HCT116 (cell line): ENCODE results near the gene ZFP57. TPM values are rescaled to one million over a fixed set of nuclear protein-coding genes. Genes with fewer than 3 reads are reported as not detected.
"Not testable (repeated sequence)": the region's sequence is repeated elsewhere in the genome, so short reads cannot be mapped to it uniquely, and the experiment has no call there.

ENCODE experiments used
- ATAC-seq: fragments of 200-7000 bp; cut with Tn5 transposase; 2 replicates; pipeline ENCODE4 v1.9.1; 2020; ENCODE audit warnings: mild to moderate bottlenecking, moderate library complexity
- BruUV-seq: library from RNA; stranded (reverse); fragments of 400-500 nt; replicated peaks from 2 replicates; lab custom pipeline; 2021; lab: Mats Ljungman, UMichigan
- CTCF ChIA-PET: fragments of 300-600 bp; sonication (Branson Sonifier 250); formaldehyde crosslinking; loops from one replicate; lab custom pipeline; 2021; ENCODE audit warnings: antibody characterized with exemption; lab: Charles Lee
- POLR2A ChIA-PET: fragments of 300-600, 350-600 bp; sonication (Branson Sonifier 250); formaldehyde crosslinking; loops from one replicate; lab custom pipeline; 2021; ENCODE audit warnings: antibody characterized with exemption; lab: Charles Lee
- RAD21 ChIA-PET, 2 experiments: fragments of 300-600 bp; sonication (Branson Sonifier 250); formaldehyde crosslinking; loops; one replicate each; lab custom pipeline; 2023; ENCODE audit warnings: low total read pairs in 2 of 2; ENCODE audit not compliant: uncharacterized antibody in 2 of 2, unreplicated experiment in 2 of 2, low non-redundant PET in 1 of 2; lab: Charles Lee
- DNase-seq: peaks from one replicate; pipeline ENCODE4 v3.0.0-alpha.2; 2010; ENCODE audit warnings: low read depth, low spot score
- H2AFZ ChIP-seq: fragments of 200-600 bp; shearing (Covaris generic), sonication (generic); 2 replicates; pipeline ENCODE4 v1.6.1; 2017; ENCODE audit warnings: low read depth, mixed run types, mixed read lengths, antibody characterized with exemption, low read length; ENCODE audit not compliant: poor library complexity, severe bottlenecking
- H3K27ac ChIP-seq: 2 replicates; pipeline ENCODE4 v1.5.1; 2012; ENCODE audit warnings: low read depth, low read length
- H3K27me3 ChIP-seq: fragments of 200-600 bp; sonication (generic); 2 replicates; pipeline ENCODE4 v1.6.1; 2016; ENCODE audit warnings: mixed run types, low read length, mixed read lengths; ENCODE audit not compliant: insufficient read depth
- H3K36me3 ChIP-seq, 2 experiments: fragments of 200-500 bp in 1 of 2; fragments of 200-600 bp in 1 of 2; sonication (Bioruptor generic) in 1 of 2; sonication (generic) in 1 of 2; 2 replicates each; pipeline versions ENCODE4 v1.5.1 to v1.6.1; 2014 to 2016; ENCODE audit warnings: low read length in 2 of 2, inconsistent platforms in 1 of 2, mixed read lengths in 1 of 2, mixed run types in 1 of 2; ENCODE audit not compliant: insufficient read depth in 2 of 2, control insufficient read depth in 1 of 2
- H3K4me1 ChIP-seq, 2 experiments: fragments of 200-600 bp in 1 of 2; sonication (generic) in 1 of 2; 2 replicates each; pipeline versions ENCODE4 v1.5.1 to v1.6.1; 2012 to 2017; ENCODE audit warnings: low read length in 2 of 2, inconsistent platforms in 1 of 2, mild to moderate bottlenecking in 1 of 2, mixed read lengths in 1 of 2, mixed run types in 1 of 2, moderate library complexity in 1 of 2; ENCODE audit not compliant: insufficient read depth in 2 of 2, control insufficient read depth in 1 of 2
- H3K4me2 ChIP-seq: fragments of 200-600 bp; sonication (generic); 2 replicates; pipeline ENCODE4 v1.6.1; 2017; ENCODE audit warnings: mixed run types, low read length, mixed read lengths
- H3K4me3 ChIP-seq, 2 experiments: fragments of 200-600 bp in 1 of 2; sonication (generic) in 1 of 2; replicated peaks in 1 of 2; 2 replicates each; pipeline ENCODE4 v1.5.1; 2011 to 2016; ENCODE audit warnings: low read length in 2 of 2, control low read depth in 1 of 2, low read depth in 1 of 2, mild to moderate bottlenecking in 1 of 2, mixed read lengths in 1 of 2, mixed run types in 1 of 2
- H3K79me2 ChIP-seq: fragments of 200-600 bp; sonication (generic); 2 replicates; pipeline ENCODE4 v1.6.1; 2017; ENCODE audit warnings: mild to moderate bottlenecking, mixed run types, low read length, moderate library complexity, mixed read lengths; ENCODE audit not compliant: insufficient read depth
- H3K9ac ChIP-seq: fragments of 200-600 bp; sonication (generic); 2 replicates; pipeline ENCODE4 v1.6.1; 2016; ENCODE audit warnings: low read length, mixed read lengths
- H3K9me2 ChIP-seq: fragments of 200-600 bp; sonication (generic), shearing (Covaris generic); 2 replicates; pipeline ENCODE4 v1.6.1; 2017; ENCODE audit warnings: mixed run types, mild to moderate bottlenecking, moderate library complexity; ENCODE audit not compliant: insufficient read depth
- H3K9me3 ChIP-seq, 2 experiments: fragments of 200-500 bp in 1 of 2; fragments of 200-600 bp in 1 of 2; sonication (Bioruptor generic) in 1 of 2; sonication (generic) in 1 of 2; 2 replicates each; pipeline ENCODE4 v1.6.1; 2014 to 2017; ENCODE audit warnings: low read length in 2 of 2, mixed read lengths in 2 of 2, inconsistent platforms in 1 of 2, low read depth in 1 of 2, mild to moderate bottlenecking in 1 of 2, mixed run types in 1 of 2, moderate library complexity in 1 of 2; ENCODE audit not compliant: control insufficient read depth in 1 of 2, insufficient read depth in 1 of 2
- H4K20me1 ChIP-seq: fragments of 200-600 bp; sonication (generic), shearing (Covaris generic); 2 replicates; pipeline ENCODE4 v1.6.1; 2017; ENCODE audit warnings: mixed run types, mild to moderate bottlenecking, moderate library complexity; ENCODE audit not compliant: insufficient read depth
- SIN3A ChIP-seq: IDR thresholded peaks from 2 replicates; pipeline ENCODE4 v1.6.1; 2012; ENCODE audit warnings: low read depth
- SRF ChIP-seq: IDR thresholded peaks from 2 replicates; pipeline ENCODE4 v1.6.1; 2012; ENCODE audit warnings: low read depth
- ZFX ChIP-seq: fragments of 450-650 bp; IDR thresholded peaks from 2 replicates; pipeline ENCODE4 v1.6.1; 2017
- intact Hi-C: fragments of 100-400 bp; cut with micrococcal nuclease; formaldehyde crosslinking; loops from 2 replicates; pipeline ENCODE4 v1.10.0; 2022
- total RNA-seq: library from RNA; stranded (reverse); gene quantifications from one replicate; pipeline ENCODE4 v1.2.1, GENCODE V29; 2021; ENCODE audit not compliant: unreplicated experiment
- TF ChIP-seq, protein P1 (sequence below): IDR thresholded peaks from 2 replicates; pipeline ENCODE4 v1.6.1; 2012; ENCODE audit warnings: low read depth

The ZFP57 gene
- total RNA-seq, 1 experiment from 2014 or later = not detected

DNA sequence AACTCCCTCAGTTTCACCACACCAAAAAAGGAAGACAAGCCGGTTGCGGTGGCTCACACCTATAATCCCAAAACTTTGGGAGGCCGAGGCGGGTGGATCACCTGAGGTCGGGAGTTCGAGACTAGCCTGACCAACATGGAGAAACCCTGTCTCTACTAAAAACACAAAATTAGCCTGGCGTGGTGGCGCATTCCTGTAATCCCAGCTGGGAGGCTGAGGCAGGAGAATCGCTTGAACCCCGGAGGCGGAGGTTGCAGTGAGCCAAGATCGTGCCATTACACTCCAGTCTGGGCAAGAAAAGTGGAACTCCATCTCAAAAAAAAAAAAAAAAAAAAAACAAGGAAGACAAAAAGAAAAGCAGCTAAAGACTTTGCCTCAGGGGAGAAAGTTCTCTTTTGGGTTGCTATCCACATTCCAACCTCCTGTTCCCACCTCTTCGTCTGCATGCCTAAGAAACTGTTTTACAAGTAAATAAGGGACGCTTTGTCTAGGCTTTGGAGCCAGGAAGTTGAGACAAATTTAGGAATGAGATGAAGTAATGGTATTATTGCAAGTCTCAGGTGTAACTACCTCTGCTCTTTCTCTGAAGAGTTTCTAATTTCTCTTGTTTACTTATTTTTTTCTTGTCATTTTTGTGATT lies 19.3 kb downstream of the ZFP57 start:
- H4K20me1 ChIP-seq, H3K4me1 ChIP-seq, H3K36me3 ChIP-seq, BruUV-seq, H3K79me2 ChIP-seq, H3K27me3 ChIP-seq, H3K9ac ChIP-seq, POLR2A ChIA-PET, ATAC-seq, H3K9me3 ChIP-seq, RAD21 ChIA-PET, H3K9me2 ChIP-seq, H3K4me2 ChIP-seq, DNase-seq, H2AFZ ChIP-seq, H3K27ac ChIP-seq, H3K4me3 ChIP-seq, intact Hi-C loops: not testable (repeated sequence)
- CTCF ChIA-PET = interaction anchor here (2.7 to 6.9 kb wide), 2 partner anchors 8 to 11 kb away, joined by 19 to 70 read pairs; no protein-coding TSS in a partner anchor

DNA sequence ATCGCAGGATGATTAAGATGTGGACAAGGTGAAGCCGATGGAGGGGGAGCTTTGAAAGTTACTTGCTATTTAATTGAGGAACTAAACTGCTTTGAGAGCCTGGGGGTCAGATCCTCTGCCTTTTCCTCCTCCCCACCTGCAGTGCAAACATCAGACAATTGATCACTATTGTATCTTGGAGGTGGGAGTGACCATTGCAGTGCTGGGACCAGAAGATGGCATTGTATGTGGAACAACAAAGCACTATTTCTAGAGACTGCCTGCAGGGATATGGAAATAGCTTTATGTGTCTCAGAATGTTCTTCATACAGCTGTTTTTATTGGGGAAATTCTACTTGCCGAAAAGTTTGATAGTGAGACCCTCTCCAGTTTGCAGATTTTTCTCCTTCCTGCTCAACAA lies 19.9 kb downstream of the ZFP57 start:
- no peak overlapping the region for H3K27ac ChIP-seq
- H2AFZ ChIP-seq = no peak overlapping the region
- DNase-seq (no peak), ATAC-seq (no peak)
- H4K20me1 ChIP-seq = no peaks in the 10 kb centered on the region
- H3K9me2 ChIP-seq = no peaks in the 10 kb centered on the region
- ChIA-PET RAD21 (interaction anchor here in 1 of 2 experiments (0.6 kb wide), 1 partner anchor 90 kb away, joined by 3 read pairs; no protein-coding TSS in a partner anchor), POLR2A (no interaction called here), CTCF (interaction anchor here (2.7 to 6.9 kb wide), 2 partner anchors 7 to 11 kb away, joined by 19 to 70 read pairs; no protein-coding TSS in a partner anchor)
- no peak overlapping the region for H3K4me2 ChIP-seq
- no peak overlapping the region for H3K4me3 ChIP-seq
- no peaks in the 10 kb centered on the region for H3K36me3 ChIP-seq
- no peak for TF ChIP-seq SIN3A
- TF ChIP-seq, protein P1, sequence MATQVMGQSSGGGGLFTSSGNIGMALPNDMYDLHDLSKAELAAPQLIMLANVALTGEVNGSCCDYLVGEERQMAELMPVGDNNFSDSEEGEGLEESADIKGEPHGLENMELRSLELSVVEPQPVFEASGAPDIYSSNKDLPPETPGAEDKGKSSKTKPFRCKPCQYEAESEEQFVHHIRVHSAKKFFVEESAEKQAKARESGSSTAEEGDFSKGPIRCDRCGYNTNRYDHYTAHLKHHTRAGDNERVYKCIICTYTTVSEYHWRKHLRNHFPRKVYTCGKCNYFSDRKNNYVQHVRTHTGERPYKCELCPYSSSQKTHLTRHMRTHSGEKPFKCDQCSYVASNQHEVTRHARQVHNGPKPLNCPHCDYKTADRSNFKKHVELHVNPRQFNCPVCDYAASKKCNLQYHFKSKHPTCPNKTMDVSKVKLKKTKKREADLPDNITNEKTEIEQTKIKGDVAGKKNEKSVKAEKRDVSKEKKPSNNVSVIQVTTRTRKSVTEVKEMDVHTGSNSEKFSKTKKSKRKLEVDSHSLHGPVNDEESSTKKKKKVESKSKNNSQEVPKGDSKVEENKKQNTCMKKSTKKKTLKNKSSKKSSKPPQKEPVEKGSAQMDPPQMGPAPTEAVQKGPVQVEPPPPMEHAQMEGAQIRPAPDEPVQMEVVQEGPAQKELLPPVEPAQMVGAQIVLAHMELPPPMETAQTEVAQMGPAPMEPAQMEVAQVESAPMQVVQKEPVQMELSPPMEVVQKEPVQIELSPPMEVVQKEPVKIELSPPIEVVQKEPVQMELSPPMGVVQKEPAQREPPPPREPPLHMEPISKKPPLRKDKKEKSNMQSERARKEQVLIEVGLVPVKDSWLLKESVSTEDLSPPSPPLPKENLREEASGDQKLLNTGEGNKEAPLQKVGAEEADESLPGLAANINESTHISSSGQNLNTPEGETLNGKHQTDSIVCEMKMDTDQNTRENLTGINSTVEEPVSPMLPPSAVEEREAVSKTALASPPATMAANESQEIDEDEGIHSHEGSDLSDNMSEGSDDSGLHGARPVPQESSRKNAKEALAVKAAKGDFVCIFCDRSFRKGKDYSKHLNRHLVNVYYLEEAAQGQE = no peak
- no peak for TF ChIP-seq ZFX
- no peak for TF ChIP-seq SRF
- no peaks in the 10 kb centered on the region for H3K79me2 ChIP-seq
- no peak overlapping the region for H3K9ac ChIP-seq
- no peaks in the 10 kb centered on the region for H3K9me3 ChIP-seq
- no peaks in the 10 kb centered on the region for H3K27me3 ChIP-seq
- H3K4me1 ChIP-seq = no peaks in the 10 kb centered on the region
- BruUV-seq = no TSS peak
- intact Hi-C loops = no loop called here
